DMS79 (cell line): Measurements from ENCODE around the gene ADCK1.
A peak's percentile ranks its signal among the peaks of the same experiment; 100 is the strongest.
"Not testable (repeated sequence)": the region's sequence is repeated elsewhere in the genome, so short reads cannot be mapped to it uniquely, and the experiment has no call there.

ENCODE experiments used
- DNase-seq: peaks from one replicate; lab custom pipeline; 2025; lab: John Stamatoyannopoulos, UW

Gene ADCK1

GRCh38 chr14:77799863-77800730, at the start of gene ADCK1:
ADCK1 (plus strand) TSS chr14:77800109; CDS start chr14:77818979, 18,870 bp downstream.
- DNase-seq: peak; percentile 74

GRCh38 chr14:77752266-77752665, 47.6 kb upstream of the ADCK1 start:
- DNase-seq: no peak

- no peak for DNase-seq
Measured at GRCh38 chr14:77752799-77753516, 47.0 kb upstream of the ADCK1 start.

- DNase-seq: peak; percentile 99
Measured at GRCh38 chr14:77760381-77761204, 39.3 kb upstream of the ADCK1 start, which contains the start of gene SNW1. SNW1 (minus strand) TSS chr14:77761156; CDS start chr14:77761127, 29 bp downstream.

- DNase-seq: peak; percentile 35
Measured at GRCh38 chr14:77761205-77761931, 38.5 kb upstream of the ADCK1 start.

- no peak for DNase-seq
Measured at GRCh38 chr14:77763316-77763715, 36.6 kb upstream of the ADCK1 start.

- no peak for DNase-seq
Measured at GRCh38 chr14:77763978-77764377, 35.9 kb upstream of the ADCK1 start.

GRCh38 chr14:77768442-77769069, 31.4 kb upstream of the ADCK1 start:
- not testable (repeated sequence) for DNase-seq

- DNase-seq: not testable (repeated sequence)
Measured at GRCh38 chr14:77773966-77774365, 25.9 kb upstream of the ADCK1 start.

- no peak for DNase-seq
Measured at GRCh38 chr14:77782202-77782601, 17.7 kb upstream of the ADCK1 start.

GRCh38 chr14:77786148-77786547, 13.8 kb upstream of the ADCK1 start:
- no peak for DNase-seq

GRCh38 chr14:77790566-77791224, 9.2 kb upstream of the ADCK1 start:
- no peak for DNase-seq

- DNase-seq: no peak
Measured at GRCh38 chr14:77791225-77791600, 8.7 kb upstream of the ADCK1 start.

- DNase-seq: not testable (repeated sequence)
Measured at GRCh38 chr14:77793255-77793654, 6.7 kb upstream of the ADCK1 start.

GRCh38 chr14:77794357-77794756, 5.6 kb upstream of the ADCK1 start:
- DNase-seq: no peak

GRCh38 chr14:77799456-77799855, 453 bp upstream of the ADCK1 start:
- not testable (repeated sequence) for DNase-seq

GRCh38 chr14:77800814-77801213, 905 bp downstream of the ADCK1 start:
- no peak for DNase-seq

GRCh38 chr14:77804592-77804991, 4.7 kb downstream of the ADCK1 start:
- DNase-seq: no peak

GRCh38 chr14:77805706-77806105, 5.8 kb downstream of the ADCK1 start:
- no peak for DNase-seq

GRCh38 chr14:77808250-77808649, 8.3 kb downstream of the ADCK1 start:
- DNase-seq: no peak
